Stimulated activated naive CD8-positive, alpha-beta T cell treated with anti-CD3 and anti-CD28 coated beads, Interleukin-15, Interleukin-2, amounts not matched to agents 100 ng/mL and 50 ng/mL, for 24 hours (primary cell): ENCODE measurements around the gene GLS.
"Not testable (repeated sequence)": the region's sequence is repeated elsewhere in the genome, so short reads cannot be mapped to it uniquely, and the experiment has no call there.

ENCODE experiments used
- H3K27ac Mint-ChIP-seq: one replicate; pipeline ENCODE4 v1.8.0; 2021; ENCODE audit warnings: mild to moderate bottlenecking, mixed read lengths
- H3K27me3 Mint-ChIP-seq: one replicate; pipeline ENCODE4 v1.8.0; 2021; ENCODE audit warnings: mixed read lengths
- H3K36me3 Mint-ChIP-seq: one replicate; pipeline ENCODE4 v1.8.0; 2021; ENCODE audit warnings: low read depth, mixed read lengths
- H3K4me1 Mint-ChIP-seq: one replicate; pipeline ENCODE4 v1.8.0; 2021; ENCODE audit warnings: low read depth, mixed read lengths
- H3K4me3 Mint-ChIP-seq: one replicate; pipeline ENCODE4 v1.8.0; 2021; ENCODE audit warnings: mild to moderate bottlenecking, mixed read lengths
- H3K9me3 Mint-ChIP-seq: one replicate; pipeline ENCODE4 v1.8.0; 2021; ENCODE audit warnings: mixed read lengths

GLS gene

GRCh38 chr2:190847504-190848081, 33.0 kb upstream of the GLS start:
- Mint-ChIP-seq H3K4me3 (no peak overlapping the region), H3K9me3 (no peaks in the 10 kb centered on the region), H3K27me3 (no peaks in the 10 kb centered on the region), H3K27ac (no peak overlapping the region), H3K36me3 (peaks cover under 1% of the 10 kb centered on the region), H3K4me1 (peaks cover 8% of the 10 kb centered on the region)

GRCh38 chr2:190849774-190850173, 30.8 kb upstream of the GLS start:
- Mint-ChIP-seq H3K4me1 (peaks cover 17% of the 10 kb centered on the region), H3K9me3 (no peaks in the 10 kb centered on the region)

GRCh38 chr2:190853022-190853421, 27.6 kb upstream of the GLS start:
- H3K27me3 Mint-ChIP-seq, H3K4me3 Mint-ChIP-seq, H3K9me3 Mint-ChIP-seq, H3K36me3 Mint-ChIP-seq, H3K27ac Mint-ChIP-seq: not testable (repeated sequence)
- H3K4me1 Mint-ChIP-seq: peaks cover 17% of the 10 kb centered on the region

More at GRCh38 chr2:190849774-190850173, 30.8 kb upstream of the GLS start:
- H3K36me3 Mint-ChIP-seq: no peaks in the 10 kb centered on the region
- H3K4me3 Mint-ChIP-seq: no peak overlapping the region
- H3K27ac Mint-ChIP-seq: no peak overlapping the region
- H3K27me3 Mint-ChIP-seq: no peaks in the 10 kb centered on the region

GRCh38 chr2:190853531-190854383, 26.9 kb upstream of the GLS start:
- H3K36me3 Mint-ChIP-seq: no peaks in the 10 kb centered on the region
- no peaks in the 10 kb centered on the region for H3K9me3 Mint-ChIP-seq
- H3K27ac Mint-ChIP-seq: no peak overlapping the region
- no peak overlapping the region for H3K4me3 Mint-ChIP-seq
- H3K4me1 Mint-ChIP-seq: peaks cover 12% of the 10 kb centered on the region
- no peaks in the 10 kb centered on the region for H3K27me3 Mint-ChIP-seq

GRCh38 chr2:190854726-190855125, 25.9 kb upstream of the GLS start:
- no peak overlapping the region for H3K27ac Mint-ChIP-seq
- peaks cover 5% of the 10 kb centered on the region for H3K36me3 Mint-ChIP-seq
- no peak overlapping the region for H3K4me3 Mint-ChIP-seq
- H3K4me1 Mint-ChIP-seq: peaks cover 9% of the 10 kb centered on the region
- no peaks in the 10 kb centered on the region for H3K27me3 Mint-ChIP-seq
- H3K9me3 Mint-ChIP-seq: no peaks in the 10 kb centered on the region

- no peaks in the 10 kb centered on the region for H3K27me3 Mint-ChIP-seq
- H3K4me3 Mint-ChIP-seq: no peak overlapping the region
- H3K9me3 Mint-ChIP-seq: no peaks in the 10 kb centered on the region
- H3K4me1 Mint-ChIP-seq: peaks cover 9% of the 10 kb centered on the region
- no peak overlapping the region for H3K27ac Mint-ChIP-seq
- H3K36me3 Mint-ChIP-seq: peaks cover 5% of the 10 kb centered on the region
These were observed 25.4 kb upstream of the GLS start for GRCh38 chr2:190855245-190855644.

- H3K27me3 Mint-ChIP-seq: no peaks in the 10 kb centered on the region
- H3K27ac Mint-ChIP-seq: no peak overlapping the region
- peaks cover 2% of the 10 kb centered on the region for H3K9me3 Mint-ChIP-seq
- peaks cover 14% of the 10 kb centered on the region for H3K36me3 Mint-ChIP-seq
- H3K4me1 Mint-ChIP-seq: peaks cover 10% of the 10 kb centered on the region
- H3K4me3 Mint-ChIP-seq: no peak overlapping the region
These were observed 23.6 kb upstream of the GLS start for GRCh38 chr2:190856985-190857384.

- no peaks in the 10 kb centered on the region for H3K27me3 Mint-ChIP-seq
- no peak overlapping the region for H3K4me3 Mint-ChIP-seq
- H3K9me3 Mint-ChIP-seq: peaks cover 8% of the 10 kb centered on the region
- no peak overlapping the region for H3K27ac Mint-ChIP-seq
- H3K36me3 Mint-ChIP-seq: peaks cover 28% of the 10 kb centered on the region
- H3K4me1 Mint-ChIP-seq: peaks cover 24% of the 10 kb centered on the region
These were observed 21.8 kb upstream of the GLS start for GRCh38 chr2:190858817-190859216.

- H3K36me3 Mint-ChIP-seq: peaks cover 28% of the 10 kb centered on the region
- peaks cover 22% of the 10 kb centered on the region for H3K4me1 Mint-ChIP-seq
- H3K4me3 Mint-ChIP-seq: no peak overlapping the region
- peaks cover 8% of the 10 kb centered on the region for H3K9me3 Mint-ChIP-seq
- H3K27ac Mint-ChIP-seq: no peak overlapping the region
- H3K27me3 Mint-ChIP-seq: no peaks in the 10 kb centered on the region
These were observed 21.0 kb upstream of the GLS start for GRCh38 chr2:190859347-190860297.

GRCh38 chr2:190860985-190861680, 19.5 kb upstream of the GLS start:
- peaks cover 28% of the 10 kb centered on the region for H3K36me3 Mint-ChIP-seq
- H3K9me3 Mint-ChIP-seq: peaks cover 8% of the 10 kb centered on the region
- no peak overlapping the region for H3K4me3 Mint-ChIP-seq
- peaks cover 22% of the 10 kb centered on the region for H3K4me1 Mint-ChIP-seq
- no peak overlapping the region for H3K27ac Mint-ChIP-seq
- no peaks in the 10 kb centered on the region for H3K27me3 Mint-ChIP-seq

GRCh38 chr2:190862128-190862527, 18.5 kb upstream of the GLS start:
- H3K4me1 Mint-ChIP-seq: peaks cover 22% of the 10 kb centered on the region
- not testable (repeated sequence) for H3K27me3 Mint-ChIP-seq, H3K4me3 Mint-ChIP-seq, H3K27ac Mint-ChIP-seq, H3K9me3 Mint-ChIP-seq
- peaks cover 28% of the 10 kb centered on the region for H3K36me3 Mint-ChIP-seq

- H3K4me3 Mint-ChIP-seq: no peak overlapping the region
- H3K36me3 Mint-ChIP-seq: peaks cover 28% of the 10 kb centered on the region
These were observed 18.0 kb upstream of the GLS start for GRCh38 chr2:190862571-190862991.

GRCh38 chr2:190863946-190864345, 16.7 kb upstream of the GLS start:
- Mint-ChIP-seq H3K4me3 (no peak overlapping the region), H3K9me3 (peaks cover 8% of the 10 kb centered on the region), H3K27ac (no peak overlapping the region), H3K4me1 (peaks cover 22% of the 10 kb centered on the region), H3K27me3 (no peaks in the 10 kb centered on the region), H3K36me3 (peaks cover 28% of the 10 kb centered on the region)

More at GRCh38 chr2:190862571-190862991, 18.0 kb upstream of the GLS start:
- no peaks in the 10 kb centered on the region for H3K27me3 Mint-ChIP-seq
- no peak overlapping the region for H3K27ac Mint-ChIP-seq
- H3K9me3 Mint-ChIP-seq: peaks cover 8% of the 10 kb centered on the region
- peaks cover 22% of the 10 kb centered on the region for H3K4me1 Mint-ChIP-seq

GRCh38 chr2:190864375-190864774, 16.2 kb upstream of the GLS start:
- H3K27ac Mint-ChIP-seq: no peak overlapping the region
- H3K9me3 Mint-ChIP-seq: peaks cover 8% of the 10 kb centered on the region
- peaks cover 25% of the 10 kb centered on the region for H3K36me3 Mint-ChIP-seq
- no peaks in the 10 kb centered on the region for H3K27me3 Mint-ChIP-seq
- H3K4me3 Mint-ChIP-seq: no peak overlapping the region
- H3K4me1 Mint-ChIP-seq: peaks cover 22% of the 10 kb centered on the region
